Right lobe of liver (tissue), 4 donors: ENCODE data around the gene CELSR1.

Source experiments
- POLR2A ChIP-seq: fragments of 450-650 bp; IDR thresholded peaks from one replicate; pipeline ENCODE4 v1.6.1; 2017; ENCODE audit warnings: antibody characterized with exemption, mild to moderate bottlenecking
- TF ChIP-seq, protein P1 (sequence below), 4 donors: fragments of 200-600 bp in 3 of 4; fragments of 450-650 bp in 1 of 4; IDR thresholded peaks; one replicate each; pipeline versions ENCODE4 v1.5.1 to v1.8.0; 2016 to 2022; ENCODE audit warnings: antibody characterized with exemption in 4 of 4, mild to moderate bottlenecking in 2 of 4
- donor health status: DM: no; HTN: no; CAD: no.
- donor health status: DM: no; HTN: no; CAD: no.
- donor health status: DM: no; HTN: yes; CAD: no.

DNA sequence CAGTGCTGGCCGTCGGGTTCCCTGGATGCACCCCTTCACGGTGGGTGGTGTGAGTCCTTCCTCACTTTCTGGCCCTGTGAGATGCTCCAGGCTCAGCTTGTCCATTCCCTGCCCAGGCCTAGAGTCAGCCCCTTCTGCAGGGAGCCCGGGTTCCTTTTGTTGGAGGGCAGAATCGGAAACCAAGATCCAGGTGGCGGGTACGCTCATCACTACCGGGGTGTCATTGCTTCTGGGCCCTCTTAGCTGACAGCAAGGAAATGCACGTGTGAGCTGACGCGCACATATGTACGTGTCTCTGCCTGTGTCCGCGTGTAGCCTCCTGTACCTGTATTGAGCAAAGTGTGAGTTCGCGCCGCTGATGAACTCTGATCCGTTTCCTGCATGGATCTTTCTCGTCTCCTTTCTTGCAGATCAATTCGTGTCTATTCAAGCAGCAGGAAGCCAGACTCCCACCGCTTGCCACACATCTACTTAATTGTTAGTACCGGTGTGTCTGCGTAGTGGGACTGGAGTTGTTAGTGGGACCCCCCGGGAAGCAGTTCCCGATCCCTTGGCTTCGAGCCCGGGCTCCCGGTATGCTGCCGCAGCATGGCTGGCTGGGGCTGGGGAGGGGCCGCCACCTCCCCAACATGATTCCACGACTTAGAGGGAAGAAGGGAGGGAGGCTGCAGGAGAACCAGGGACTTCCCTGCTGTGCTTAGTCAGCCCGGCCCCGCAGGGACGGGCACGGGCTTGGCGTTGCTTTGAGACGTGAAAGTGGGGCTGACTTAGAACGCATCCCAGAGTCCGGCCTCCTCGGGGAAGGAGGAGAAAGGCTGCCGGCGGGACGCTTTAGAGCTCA lies 46.9 kb upstream of the CELSR1 start:
- TF ChIP-seq, protein P1, sequence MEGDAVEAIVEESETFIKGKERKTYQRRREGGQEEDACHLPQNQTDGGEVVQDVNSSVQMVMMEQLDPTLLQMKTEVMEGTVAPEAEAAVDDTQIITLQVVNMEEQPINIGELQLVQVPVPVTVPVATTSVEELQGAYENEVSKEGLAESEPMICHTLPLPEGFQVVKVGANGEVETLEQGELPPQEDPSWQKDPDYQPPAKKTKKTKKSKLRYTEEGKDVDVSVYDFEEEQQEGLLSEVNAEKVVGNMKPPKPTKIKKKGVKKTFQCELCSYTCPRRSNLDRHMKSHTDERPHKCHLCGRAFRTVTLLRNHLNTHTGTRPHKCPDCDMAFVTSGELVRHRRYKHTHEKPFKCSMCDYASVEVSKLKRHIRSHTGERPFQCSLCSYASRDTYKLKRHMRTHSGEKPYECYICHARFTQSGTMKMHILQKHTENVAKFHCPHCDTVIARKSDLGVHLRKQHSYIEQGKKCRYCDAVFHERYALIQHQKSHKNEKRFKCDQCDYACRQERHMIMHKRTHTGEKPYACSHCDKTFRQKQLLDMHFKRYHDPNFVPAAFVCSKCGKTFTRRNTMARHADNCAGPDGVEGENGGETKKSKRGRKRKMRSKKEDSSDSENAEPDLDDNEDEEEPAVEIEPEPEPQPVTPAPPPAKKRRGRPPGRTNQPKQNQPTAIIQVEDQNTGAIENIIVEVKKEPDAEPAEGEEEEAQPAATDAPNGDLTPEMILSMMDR (IDR thresholded peaks at IDR 0.05) = no peak
- TF ChIP-seq POLR2A = no peak
